Measurements from ENCODE around the gene SLC15A5.

- TF ChIP-seq ARNT (IDR thresholded peaks at IDR 0.05) (no peak), FOXA1 (IDR thresholded peaks at IDR 0.05) (no peak)
Measured at GRCh38 chr12:16229676-16230075, 47.8 kb downstream of the SLC15A5 start.
